Activated CD4-positive, alpha-beta T cell treated with anti-CD3 and anti-CD28 coated beads for 48 hours (primary cell): ENCODE measurements around the gene NELFCD.

ENCODE experiments used
- DNase-seq: peaks from one replicate; pipeline ENCODE4 v3.0.0-alpha.2; 2020

NELFCD gene

GRCh38 chr20:58995461-58996225, 14.6 kb downstream of the NELFCD start:
- no peak for DNase-seq

- no peak for DNase-seq
These were observed 15.2 kb downstream of the NELFCD start for GRCh38 chr20:58996226-58996611.

GRCh38 chr20:58997141-58997770, 16.2 kb downstream of the NELFCD start:
- DNase-seq, result no peak

GRCh38 chr20:58998656-58999055, 17.6 kb downstream of the NELFCD start:
- DNase-seq, result no peak

GRCh38 chr20:59000326-59000725, 19.3 kb downstream of the NELFCD start:
- DNase-seq, result no peak

- DNase-seq, result no peak
These were observed 20.0 kb downstream of the NELFCD start for GRCh38 chr20:59001068-59001448.

GRCh38 chr20:59001449-59002171, 20.6 kb downstream of the NELFCD start:
- no peak for DNase-seq

GRCh38 chr20:59002388-59002787, 21.3 kb downstream of the NELFCD start:
- no peak for DNase-seq

- no peak for DNase-seq
These were observed 21.9 kb downstream of the NELFCD start for GRCh38 chr20:59002874-59003399.

- no peak for DNase-seq
These were observed 22.9 kb downstream of the NELFCD start for GRCh38 chr20:59003836-59004492.

GRCh38 chr20:59004493-59004762, 23.4 kb downstream of the NELFCD start:
- DNase-seq, result peak; percentile 63

GRCh38 chr20:59004763-59005522, 23.9 kb downstream of the NELFCD start:
- DNase-seq, result peak; percentile 47

GRCh38 chr20:59005523-59006166, 24.6 kb downstream of the NELFCD start:
- DNase-seq, result no peak

- no peak for DNase-seq
These were observed 25.3 kb downstream of the NELFCD start for GRCh38 chr20:59006167-59006863.

GRCh38 chr20:59006864-59007664, 26.0 kb downstream of the NELFCD start, which contains the start of gene CTSZ:
Gene CTSZ, minus strand, starts transcription at chr20:59007254. Its CDS starts 126 bp downstream, at chr20:59007128.
- peak; percentile 53 for DNase-seq

- no peak for DNase-seq
These were observed 26.8 kb downstream of the NELFCD start for GRCh38 chr20:59007665-59008511.

GRCh38 chr20:59008715-59009336, 27.8 kb downstream of the NELFCD start:
- DNase-seq, result peak; percentile 0

- DNase-seq, result peak; percentile 1
These were observed 29.4 kb downstream of the NELFCD start for GRCh38 chr20:59010321-59010994.
